GM23248 (cell line): Measurements from ENCODE around the gene CHPT1.

Experiments used
- EZH2 ChIP-seq: fragments of 200-600 bp; sonication (generic); IDR thresholded peaks from 2 replicates; pipeline ENCODE4 v1.6.1; 2018; ENCODE audit warnings: antibody characterized with exemption, mild to moderate bottlenecking; ENCODE audit not compliant: insufficient read depth, poor library complexity, severe bottlenecking
- EZH2phosphoT487 ChIP-seq: fragments of 200-600 bp; sonication (generic); IDR thresholded peaks from 2 replicates; pipeline ENCODE4 v1.6.1; 2018; ENCODE audit warnings: antibody characterized with exemption, moderate library complexity, mild to moderate bottlenecking, low read depth; ENCODE audit not compliant: insufficient read depth

- TF ChIP-seq EZH2 (no peak), EZH2phosphoT487 (no peak)
These were observed 31.2 kb upstream of the CHPT1 start for GRCh38 chr12:101666052-101666728.
